ENCODE data around the gene DSCAM.

GRCh38 chr21:40129809-40130208 lies 717.1 kb downstream of the DSCAM start:
- TF ChIP-seq CTCF (IDR thresholded peaks at IDR 0.05; ENCODE audit: extremely low read depth in 1 of 2, insufficient read depth in 1 of 2, low read depth in 1 of 2, low read length in 2 of 2) (no peak), JUN (IDR thresholded peaks at IDR 0.05; ENCODE audit: borderline replicate concordance, insufficient read depth, insufficient read length, low read depth) (no peak), GATA2 (IDR thresholded peaks at IDR 0.05; ENCODE audit: insufficient read depth, insufficient read length, low read depth, low read length) (no peak), MYC (IDR thresholded peaks at IDR 0.05; ENCODE audit: low read depth, low read length) (no peak), POLR2AphosphoS5 (IDR thresholded peaks at IDR 0.05; ENCODE audit: insufficient read depth, low read depth, low read length) (no peak), MAX (IDR thresholded peaks at IDR 0.05; ENCODE audit: insufficient read depth, insufficient read length) (no peak), POLR2A (IDR thresholded peaks at IDR 0.05; ENCODE audit: low read depth, low read length) (no peak)
